ENCODE measurements around the gene LRMDA. TPM values are rescaled to one million over a fixed set of nuclear protein-coding genes. Genes with fewer than 3 reads are reported as not detected.

LRMDA gene
- total and polyA plus RNA-seq, 2 of the 8 experiments (the other 6 are each of a cell fraction or from before 2014, with no cell fraction given) = 0.86 to 2.8 TPM

DNA sequence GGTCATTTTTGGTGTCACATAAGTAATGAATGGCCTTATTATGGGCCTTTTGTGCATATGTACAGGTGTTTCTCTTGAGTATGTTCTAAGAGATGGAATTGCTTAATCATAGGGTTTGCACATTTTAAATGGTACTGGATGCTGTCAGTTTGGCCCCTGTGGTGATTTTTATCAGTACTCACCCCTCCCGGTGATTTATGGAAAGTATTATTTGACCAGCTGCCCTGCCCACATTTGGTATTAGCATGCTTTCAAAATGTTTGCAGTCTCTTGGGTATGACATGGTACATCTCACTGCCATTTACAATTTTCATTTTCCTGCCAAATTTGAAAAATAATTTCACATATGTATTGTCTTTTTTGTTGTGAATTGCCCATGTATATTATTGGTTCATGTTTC lies 427.7 kb downstream of the LRMDA start:
- Histone ChIP-seq H2BK20ac (ENCODE audit: low read length) (no peak overlapping the region), H3K14ac (ENCODE audit: insufficient read length) (no peak overlapping the region), H3K18ac (ENCODE audit: extremely low read depth, low read length) (no peak overlapping the region), H3K4ac (replicated peaks; ENCODE audit: insufficient read length, low read depth, low read length) (peak overlapping the region; percentile 74), H3K4me3 (ENCODE audit: extremely low read depth in 1 of 4, insufficient read depth in 2 of 4, low read depth in 3 of 4, low read length in 4 of 4) (no peak overlapping the region), H4K91ac (replicated peaks; ENCODE audit: insufficient read length, low read length) (no peak overlapping the region), H4K8ac (ENCODE audit: extremely low read depth, insufficient read depth, low read length) (no peak overlapping the region), H3K9me3 (ENCODE audit: insufficient read depth in 2 of 2, low read depth in 1 of 2, low read length in 1 of 2) (no peaks in the 10 kb centered on the region), H2BK5ac (ENCODE audit: low read depth, low read length) (no peak overlapping the region), H2BK12ac (ENCODE audit: low read depth, low read length) (no peak overlapping the region), H2AFZ (ENCODE audit: low read length) (no peak overlapping the region), H3K79me1 (ENCODE audit: low read depth, low read length) (no peaks in the 10 kb centered on the region), H4K5ac (ENCODE audit: insufficient read length, low read depth, low read length) (no peak overlapping the region), H2BK15ac (ENCODE audit: low read length) (no peak overlapping the region), H3K27me3 (replicated peaks in 1 of 4; ENCODE audit: control insufficient read depth in 3 of 4, extremely low read depth in 1 of 4, insufficient read depth in 3 of 4, low read length in 3 of 4) (no peaks in the 10 kb centered on the region), H2BK120ac (replicated peaks; ENCODE audit: low read depth, low read length) (peak overlapping the region; percentile 38), H3K4me2 (ENCODE audit: insufficient read depth in 1 of 2, low read depth in 2 of 2, low read length in 2 of 2) (no peak overlapping the region), H4K20me1 (replicated peaks in 1 of 2; ENCODE audit: control insufficient read depth in 1 of 2, insufficient read depth in 2 of 2, low read length in 2 of 2) (no peaks in the 10 kb centered on the region), H3K56ac (replicated peaks; ENCODE audit: insufficient read length, low read depth, low read length) (no peak overlapping the region), H3K23me2 (ENCODE audit: low read depth, low read length) (no peaks in the 10 kb centered on the region; the same call in 1 of the 2 replicates), H2AK5ac (ENCODE audit: low read depth, low read length) (no peak overlapping the region), H3K23ac (ENCODE audit: insufficient read length) (no peak overlapping the region), H3K9ac (replicated peaks in 1 of 4; ENCODE audit: extremely low read depth in 1 of 4, low read depth in 3 of 4, low read length in 3 of 4) (no peak overlapping the region), H3K4me1 (replicated peaks in 1 of 4; ENCODE audit: control insufficient read depth in 3 of 4, insufficient read depth in 4 of 4, low read length in 3 of 4) (peaks cover 8 to 10% (median 9%) of the 10 kb centered on the region in 4 experiments), H3K79me2 (ENCODE audit: control insufficient read depth in 1 of 2, insufficient read depth in 2 of 2, low read length in 2 of 2) (no peaks in the 10 kb centered on the region), H3K27ac (ENCODE audit: low read depth, low read length) (no peak overlapping the region), H3K36me3 (ENCODE audit: control insufficient read depth in 2 of 4, insufficient read depth in 4 of 4, low read length in 3 of 4) (no peaks in the 10 kb centered on the region)
- DNase-seq (ENCODE audit: low read depth in 1 of 2, low spot score in 2 of 2) = no peak
- ChIA-PET CTCF (ENCODE audit: partially characterized antibody) (no interaction called here), POLR2A (ENCODE audit: partially characterized antibody) (no interaction called here)
- WGBS, 2 experiments (ENCODE audit: extremely low coverage in 1 of 2, insufficient coverage in 1 of 2, insufficient read length in 1 of 2, insufficient replicate concordance in 2 of 2, low coverage in 1 of 2, low lambda C conversion rate in 2 of 2, missing lambda C conversion rate in 1 of 2) = 0% methylated on average over 1 of the region's 1 CpG; no CpG with 5 or more reads in 1 of the 2 experiments
- no peak for FAIRE-seq
- TF ChIP-seq BACH1 (IDR thresholded peaks at IDR 0.05; ENCODE audit: low read length) = no peak
- TF ChIP-seq KDM1A (IDR thresholded peaks at IDR 0.05; ENCODE audit: borderline replicate concordance, low read length) = no peak
- no peak for TF ChIP-seq GTF2F1 (IDR thresholded peaks at IDR 0.05; ENCODE audit: borderline replicate concordance, low read depth, low read length)
- TF ChIP-seq POLR2AphosphoS5 (IDR thresholded peaks at IDR 0.05; ENCODE audit: low read depth, low read length) = no peak
- TF ChIP-seq, protein P1, sequence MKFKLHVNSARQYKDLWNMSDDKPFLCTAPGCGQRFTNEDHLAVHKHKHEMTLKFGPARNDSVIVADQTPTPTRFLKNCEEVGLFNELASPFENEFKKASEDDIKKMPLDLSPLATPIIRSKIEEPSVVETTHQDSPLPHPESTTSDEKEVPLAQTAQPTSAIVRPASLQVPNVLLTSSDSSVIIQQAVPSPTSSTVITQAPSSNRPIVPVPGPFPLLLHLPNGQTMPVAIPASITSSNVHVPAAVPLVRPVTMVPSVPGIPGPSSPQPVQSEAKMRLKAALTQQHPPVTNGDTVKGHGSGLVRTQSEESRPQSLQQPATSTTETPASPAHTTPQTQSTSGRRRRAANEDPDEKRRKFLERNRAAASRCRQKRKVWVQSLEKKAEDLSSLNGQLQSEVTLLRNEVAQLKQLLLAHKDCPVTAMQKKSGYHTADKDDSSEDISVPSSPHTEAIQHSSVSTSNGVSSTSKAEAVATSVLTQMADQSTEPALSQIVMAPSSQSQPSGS (IDR thresholded peaks at IDR 0.05; ENCODE audit: low read length) = no peak
- TF ChIP-seq, protein P2, sequence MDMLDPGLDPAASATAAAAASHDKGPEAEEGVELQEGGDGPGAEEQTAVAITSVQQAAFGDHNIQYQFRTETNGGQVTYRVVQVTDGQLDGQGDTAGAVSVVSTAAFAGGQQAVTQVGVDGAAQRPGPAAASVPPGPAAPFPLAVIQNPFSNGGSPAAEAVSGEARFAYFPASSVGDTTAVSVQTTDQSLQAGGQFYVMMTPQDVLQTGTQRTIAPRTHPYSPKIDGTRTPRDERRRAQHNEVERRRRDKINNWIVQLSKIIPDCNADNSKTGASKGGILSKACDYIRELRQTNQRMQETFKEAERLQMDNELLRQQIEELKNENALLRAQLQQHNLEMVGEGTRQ (IDR thresholded peaks at IDR 0.05; ENCODE audit: low read length) = no peak
- no peak for TF ChIP-seq TEAD4 (IDR thresholded peaks at IDR 0.05; ENCODE audit: low read depth, low read length)
- no peak for TF ChIP-seq NRF1 (IDR thresholded peaks at IDR 0.05; ENCODE audit: low read depth, low read length)
- TF ChIP-seq TCF12 (IDR thresholded peaks at IDR 0.05; ENCODE audit: low read depth, low read length) = no peak
- no peak for TF ChIP-seq SRF (IDR thresholded peaks at IDR 0.05; ENCODE audit: low read depth, low read length)
- TF ChIP-seq TBP (IDR thresholded peaks at IDR 0.05; ENCODE audit: low read depth, low read length) = no peak
- TF ChIP-seq SP1 (IDR thresholded peaks at IDR 0.05; ENCODE audit: low read depth, low read length) = no peak
- no peak for TF ChIP-seq HDAC6 (IDR thresholded peaks at IDR 0.05; ENCODE audit: low read depth, low read length)
- TF ChIP-seq KDM5A (IDR thresholded peaks at IDR 0.05; ENCODE audit: low read length) = no peak
